ENCODE measurements around the gene DCDC2C.

DNA sequence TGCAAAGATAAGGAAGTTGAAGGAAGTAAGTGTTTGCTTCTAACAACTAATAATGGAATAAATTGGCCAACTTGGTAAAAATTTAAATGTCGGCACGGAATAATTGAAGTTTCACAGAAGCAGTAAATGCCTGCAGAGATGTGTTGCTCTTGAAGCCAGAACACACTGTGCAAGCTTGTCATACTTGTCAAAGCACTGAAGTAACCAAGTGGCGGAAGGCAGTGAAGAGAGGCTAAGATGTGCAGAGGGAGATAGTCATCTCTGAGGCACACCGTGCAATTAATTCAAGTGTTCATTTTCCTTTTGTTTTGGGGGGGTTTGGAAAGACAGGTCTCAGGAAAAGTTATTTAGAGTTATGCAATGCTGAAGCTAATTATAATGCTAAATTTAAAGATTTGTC is 5.2 kb downstream of the DCDC2C start:
- no peak for TF ChIP-seq NPAS2 (CRISPR knock-in tag; IDR thresholded peaks at IDR 0.05; ENCODE audit: borderline replicate concordance)
- TF ChIP-seq, protein P1, sequence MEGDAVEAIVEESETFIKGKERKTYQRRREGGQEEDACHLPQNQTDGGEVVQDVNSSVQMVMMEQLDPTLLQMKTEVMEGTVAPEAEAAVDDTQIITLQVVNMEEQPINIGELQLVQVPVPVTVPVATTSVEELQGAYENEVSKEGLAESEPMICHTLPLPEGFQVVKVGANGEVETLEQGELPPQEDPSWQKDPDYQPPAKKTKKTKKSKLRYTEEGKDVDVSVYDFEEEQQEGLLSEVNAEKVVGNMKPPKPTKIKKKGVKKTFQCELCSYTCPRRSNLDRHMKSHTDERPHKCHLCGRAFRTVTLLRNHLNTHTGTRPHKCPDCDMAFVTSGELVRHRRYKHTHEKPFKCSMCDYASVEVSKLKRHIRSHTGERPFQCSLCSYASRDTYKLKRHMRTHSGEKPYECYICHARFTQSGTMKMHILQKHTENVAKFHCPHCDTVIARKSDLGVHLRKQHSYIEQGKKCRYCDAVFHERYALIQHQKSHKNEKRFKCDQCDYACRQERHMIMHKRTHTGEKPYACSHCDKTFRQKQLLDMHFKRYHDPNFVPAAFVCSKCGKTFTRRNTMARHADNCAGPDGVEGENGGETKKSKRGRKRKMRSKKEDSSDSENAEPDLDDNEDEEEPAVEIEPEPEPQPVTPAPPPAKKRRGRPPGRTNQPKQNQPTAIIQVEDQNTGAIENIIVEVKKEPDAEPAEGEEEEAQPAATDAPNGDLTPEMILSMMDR (IDR thresholded peaks at IDR 0.05): no peak
- no peak for TF ChIP-seq POLR2A (IDR thresholded peaks at IDR 0.05; ENCODE audit: low read length)
- TF ChIP-seq KDM1A (IDR thresholded peaks at IDR 0.05; ENCODE audit: low read depth): no peak
- no peak for TF ChIP-seq PHF8 (IDR thresholded peaks at IDR 0.05; ENCODE audit: borderline replicate concordance, low read depth)
- TF ChIP-seq, protein P2, sequence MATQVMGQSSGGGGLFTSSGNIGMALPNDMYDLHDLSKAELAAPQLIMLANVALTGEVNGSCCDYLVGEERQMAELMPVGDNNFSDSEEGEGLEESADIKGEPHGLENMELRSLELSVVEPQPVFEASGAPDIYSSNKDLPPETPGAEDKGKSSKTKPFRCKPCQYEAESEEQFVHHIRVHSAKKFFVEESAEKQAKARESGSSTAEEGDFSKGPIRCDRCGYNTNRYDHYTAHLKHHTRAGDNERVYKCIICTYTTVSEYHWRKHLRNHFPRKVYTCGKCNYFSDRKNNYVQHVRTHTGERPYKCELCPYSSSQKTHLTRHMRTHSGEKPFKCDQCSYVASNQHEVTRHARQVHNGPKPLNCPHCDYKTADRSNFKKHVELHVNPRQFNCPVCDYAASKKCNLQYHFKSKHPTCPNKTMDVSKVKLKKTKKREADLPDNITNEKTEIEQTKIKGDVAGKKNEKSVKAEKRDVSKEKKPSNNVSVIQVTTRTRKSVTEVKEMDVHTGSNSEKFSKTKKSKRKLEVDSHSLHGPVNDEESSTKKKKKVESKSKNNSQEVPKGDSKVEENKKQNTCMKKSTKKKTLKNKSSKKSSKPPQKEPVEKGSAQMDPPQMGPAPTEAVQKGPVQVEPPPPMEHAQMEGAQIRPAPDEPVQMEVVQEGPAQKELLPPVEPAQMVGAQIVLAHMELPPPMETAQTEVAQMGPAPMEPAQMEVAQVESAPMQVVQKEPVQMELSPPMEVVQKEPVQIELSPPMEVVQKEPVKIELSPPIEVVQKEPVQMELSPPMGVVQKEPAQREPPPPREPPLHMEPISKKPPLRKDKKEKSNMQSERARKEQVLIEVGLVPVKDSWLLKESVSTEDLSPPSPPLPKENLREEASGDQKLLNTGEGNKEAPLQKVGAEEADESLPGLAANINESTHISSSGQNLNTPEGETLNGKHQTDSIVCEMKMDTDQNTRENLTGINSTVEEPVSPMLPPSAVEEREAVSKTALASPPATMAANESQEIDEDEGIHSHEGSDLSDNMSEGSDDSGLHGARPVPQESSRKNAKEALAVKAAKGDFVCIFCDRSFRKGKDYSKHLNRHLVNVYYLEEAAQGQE (IDR thresholded peaks at IDR 0.05): no peak
- TF ChIP-seq ELK1 (IDR thresholded peaks at IDR 0.05; ENCODE audit: low read depth, low read length): no peak
- TF ChIP-seq SREBF2 (IDR thresholded peaks at IDR 0.05): no peak
- no peak for TF ChIP-seq POLR2AphosphoS2 (conservative IDR thresholded peaks at IDR 0.05; ENCODE audit: low read length)
- no peak for TF ChIP-seq FOXS1 (CRISPR knock-in tag; IDR thresholded peaks at IDR 0.05)
- TF ChIP-seq MAFK (IDR thresholded peaks at IDR 0.05; ENCODE audit: partially characterized antibody): no peak

All from A549 (cell line).